Activated naive CD4-positive, alpha-beta T cell treated with anti-CD3 and anti-CD28 coated beads, Interleukin-2, amount 10 ng/mL, durations not matched to agents 7 days and 5 days (primary cell): Measurements from ENCODE around the gene CNOT3.
"Not testable (repeated sequence)": the region's sequence is repeated elsewhere in the genome, so short reads cannot be mapped to it uniquely, and the experiment has no call there.

Source experiments
- CTCF ChIA-PET: fragments of 350-600 bp; sonication (Branson Sonifier 250); formaldehyde crosslinking; loops from one replicate; lab custom pipeline; 2021; ENCODE audit warnings: antibody characterized with exemption; lab: Charles Lee
- DNase-seq: peaks from one replicate; pipeline ENCODE4 v3.0.0-alpha.2; 2020
- H3K27ac Mint-ChIP-seq: one replicate; pipeline ENCODE4 v1.8.0; 2021; ENCODE audit warnings: mild to moderate bottlenecking, moderate library complexity, mixed read lengths
- H3K27me3 Mint-ChIP-seq: one replicate; pipeline ENCODE4 v1.8.0; 2021; ENCODE audit warnings: mild to moderate bottlenecking, mixed read lengths
- H3K36me3 Mint-ChIP-seq: one replicate; pipeline ENCODE4 v1.8.0; 2021; ENCODE audit warnings: mixed read lengths
- H3K4me1 Mint-ChIP-seq: one replicate; pipeline ENCODE4 v1.8.0; 2021; ENCODE audit warnings: mixed read lengths
- H3K4me3 Mint-ChIP-seq: one replicate; pipeline ENCODE4 v1.8.0; 2021; ENCODE audit warnings: mild to moderate bottlenecking, moderate library complexity, mixed read lengths
- H3K9me3 Mint-ChIP-seq: one replicate; pipeline ENCODE4 v1.8.0; 2021; ENCODE audit warnings: mixed read lengths

Gene CNOT3

DNA sequence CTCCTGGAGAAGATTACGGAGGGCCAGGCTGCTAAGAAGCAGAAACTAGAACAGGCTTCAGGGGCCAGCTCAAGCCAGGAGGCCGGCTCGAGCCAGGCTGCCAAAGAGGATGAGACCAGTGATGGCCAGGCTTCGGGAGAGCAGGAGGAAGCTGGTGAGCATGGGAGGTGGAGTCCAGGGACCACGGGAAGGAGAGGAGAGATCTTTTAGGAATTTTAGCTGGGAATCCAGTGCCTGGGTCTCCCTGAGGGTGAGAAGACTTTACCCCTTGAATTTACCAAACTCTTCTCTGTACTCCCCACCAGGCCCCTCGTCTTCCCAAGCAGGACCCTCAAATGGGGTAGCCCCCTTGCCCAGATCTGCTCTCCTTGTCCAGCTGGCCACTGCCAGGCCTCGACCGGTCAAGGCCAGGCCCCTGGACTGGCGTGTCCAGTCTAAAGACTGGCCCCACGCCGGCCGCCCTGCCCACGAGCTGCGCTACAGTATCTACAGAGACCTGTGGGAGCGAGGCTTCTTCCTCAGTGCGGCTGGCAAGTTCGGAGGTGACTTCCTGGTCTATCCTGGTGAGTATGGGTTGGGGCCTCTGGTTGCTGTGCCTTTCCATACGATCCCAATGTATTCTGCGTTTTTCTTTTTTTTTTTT is 54.4 kb downstream of the CNOT3 start:
- H3K36me3 Mint-ChIP-seq, result peaks cover 18% of the 10 kb centered on the region
- CTCF ChIA-PET, result interaction anchor here (0.7 to 1.2 kb wide), 2 partner anchors 74 to 75 kb away, joined by 3 read pairs; no protein-coding TSS in a partner anchor

DNA sequence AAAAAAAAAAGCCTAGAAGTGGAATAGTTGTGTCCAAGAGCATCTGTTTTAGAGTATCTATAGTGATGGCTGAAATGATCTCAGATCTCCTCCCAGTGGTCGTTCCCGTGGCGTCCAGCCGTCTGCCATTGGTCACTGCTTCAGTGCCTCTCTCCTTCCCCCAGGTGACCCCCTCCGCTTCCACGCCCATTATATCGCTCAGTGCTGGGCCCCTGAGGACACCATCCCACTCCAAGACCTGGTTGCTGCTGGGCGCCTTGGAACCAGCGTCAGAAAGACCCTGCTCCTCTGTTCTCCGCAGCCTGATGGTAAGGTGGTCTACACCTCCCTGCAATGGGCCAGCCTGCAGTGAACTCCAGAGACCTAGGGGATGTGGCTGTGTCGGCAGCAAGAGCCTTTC is 55.4 kb downstream of the CNOT3 start:
- CTCF ChIA-PET, result interaction anchor here (0.7 kb wide), 1 partner anchor 74 kb away, joined by 3 read pairs; no protein-coding TSS in a partner anchor
- H3K36me3 Mint-ChIP-seq, result peaks cover 16% of the 10 kb centered on the region
- H3K27me3 Mint-ChIP-seq, result no peaks in the 10 kb centered on the region
- peaks cover 28% of the 10 kb centered on the region for H3K4me1 Mint-ChIP-seq
- DNase-seq, result no peak
- H3K9me3 Mint-ChIP-seq, result no peaks in the 10 kb centered on the region
- no peak overlapping the region for H3K27ac Mint-ChIP-seq
- H3K4me3 Mint-ChIP-seq, result peak overlapping the region; percentile 89

More for the DNA sequence above, 54.4 kb downstream of the CNOT3 start:
- peak overlapping the region; percentile 89 for H3K4me3 Mint-ChIP-seq
- no peak for DNase-seq
- peaks cover 39% of the 10 kb centered on the region for H3K4me1 Mint-ChIP-seq
- no peaks in the 10 kb centered on the region for H3K9me3 Mint-ChIP-seq
- H3K27ac Mint-ChIP-seq, result peak overlapping the region; percentile 88
- H3K27me3 Mint-ChIP-seq, result no peaks in the 10 kb centered on the region

DNA sequence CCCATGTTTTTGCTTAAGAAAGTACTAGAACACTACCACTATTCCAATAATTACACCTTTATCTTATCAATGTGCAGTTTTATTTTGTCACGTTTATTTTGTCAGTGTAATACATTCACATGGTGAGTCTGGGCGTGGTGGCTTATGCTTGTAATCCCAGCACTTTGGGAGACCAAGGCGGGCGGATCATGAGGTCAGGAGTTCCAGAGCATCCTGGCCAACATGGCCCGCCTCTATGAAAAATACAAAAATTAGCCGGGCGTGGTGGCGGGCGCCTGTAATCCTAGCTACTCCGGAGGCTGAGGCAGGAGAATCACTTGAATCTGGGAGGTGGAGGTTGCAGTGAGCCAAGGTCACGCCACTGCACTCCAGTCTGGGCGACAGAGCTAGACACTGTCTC is 56.9 kb downstream of the CNOT3 start:
- not testable (repeated sequence) for H3K4me3 Mint-ChIP-seq, H3K27ac Mint-ChIP-seq, H3K27me3 Mint-ChIP-seq, H3K9me3 Mint-ChIP-seq, DNase-seq
- CTCF ChIA-PET, result interaction anchor here (0.9 kb wide), 1 partner anchor 25 kb away, joined by 3 read pairs; no protein-coding TSS in a partner anchor
- peaks cover 25% of the 10 kb centered on the region for H3K4me1 Mint-ChIP-seq
- H3K36me3 Mint-ChIP-seq, result peaks cover 16% of the 10 kb centered on the region

DNA sequence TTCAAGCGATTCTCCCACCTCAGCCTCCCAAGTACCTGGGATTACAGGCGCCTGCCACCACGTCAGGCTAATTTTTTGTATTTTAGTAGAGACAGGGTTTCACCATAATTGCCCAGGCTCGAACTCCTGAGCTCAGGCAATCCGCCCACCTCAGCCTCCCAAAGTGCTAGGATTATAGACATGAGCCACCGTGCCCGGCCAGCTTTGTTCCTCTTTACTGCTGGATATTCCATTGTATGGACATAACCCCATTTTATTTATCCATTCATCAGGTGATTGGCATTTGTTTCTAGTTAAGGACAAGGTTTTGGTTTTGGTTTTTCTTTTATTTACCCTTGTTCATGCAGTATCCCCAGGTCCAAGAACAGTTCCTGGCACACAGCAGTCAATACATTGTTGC is 59.0 kb downstream of the CNOT3 start:
- H3K4me3 Mint-ChIP-seq, result no peak overlapping the region
- no peak overlapping the region for H3K27ac Mint-ChIP-seq
- H3K27me3 Mint-ChIP-seq, result no peaks in the 10 kb centered on the region
- CTCF ChIA-PET, result interaction anchor here (1.5 kb wide), 1 partner anchor 27 kb away, joined by 4 read pairs; no protein-coding TSS in a partner anchor
- H3K9me3 Mint-ChIP-seq, result no peaks in the 10 kb centered on the region
- peaks cover 24% of the 10 kb centered on the region for H3K36me3 Mint-ChIP-seq
- no peak for DNase-seq
- H3K4me1 Mint-ChIP-seq, result peaks cover 29% of the 10 kb centered on the region

DNA sequence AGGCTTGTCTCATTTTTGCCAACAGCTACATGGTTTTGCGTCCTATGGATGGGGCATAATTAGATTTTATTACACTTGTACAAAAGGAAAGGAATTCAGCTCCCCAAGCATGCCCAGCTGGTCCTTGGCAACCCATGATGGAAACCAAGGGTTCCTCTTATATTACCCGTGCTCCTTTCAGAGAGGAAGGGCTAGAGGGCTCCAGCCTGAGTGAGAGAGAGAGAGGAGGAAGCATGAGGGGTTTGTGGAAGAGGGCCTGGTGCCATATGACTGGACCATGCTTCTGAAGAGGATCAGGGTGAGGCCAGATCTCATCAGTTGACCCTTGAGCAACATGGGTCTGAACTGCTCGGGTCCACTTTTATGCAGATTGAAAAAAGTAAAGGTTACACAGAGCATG is 59.6 kb downstream of the CNOT3 start:
- Mint-ChIP-seq H3K36me3 (peaks cover 26% of the 10 kb centered on the region), H3K4me1 (peaks cover 29% of the 10 kb centered on the region), H3K27ac (no peak overlapping the region), H3K27me3 (no peaks in the 10 kb centered on the region), H3K4me3 (no peak overlapping the region), H3K9me3 (no peaks in the 10 kb centered on the region)
- CTCF ChIA-PET, result interaction anchor here (1.5 kb wide), 1 partner anchor 27 kb away, joined by 4 read pairs; no protein-coding TSS in a partner anchor
- no peak for DNase-seq

DNA sequence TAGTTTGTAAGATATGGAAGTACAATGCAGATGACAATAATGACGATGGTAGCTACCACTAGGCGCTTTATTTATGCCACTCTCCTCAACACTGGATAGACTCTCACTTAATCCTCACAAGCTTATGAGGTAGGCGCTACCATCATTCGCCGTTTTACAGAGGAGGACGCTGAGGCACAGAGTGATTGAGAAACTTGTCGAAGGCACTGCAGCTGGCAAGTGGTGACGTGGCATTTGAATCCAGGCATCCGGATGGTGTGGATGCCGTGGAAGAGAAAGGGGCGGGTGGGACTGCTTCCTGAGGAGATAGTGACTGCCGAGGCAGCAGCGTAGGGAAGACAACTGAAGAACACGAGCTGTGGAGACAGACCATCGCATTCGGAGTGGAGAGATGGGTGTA is 61.8 kb downstream of the CNOT3 start:
- peak overlapping the region; percentile 73 for H3K27ac Mint-ChIP-seq
- peak overlapping the region; percentile 98 for H3K4me3 Mint-ChIP-seq
- CTCF ChIA-PET, result no interaction called here
- H3K27me3 Mint-ChIP-seq, result no peaks in the 10 kb centered on the region
- no peaks in the 10 kb centered on the region for H3K9me3 Mint-ChIP-seq
- H3K36me3 Mint-ChIP-seq, result peaks cover 43% of the 10 kb centered on the region
- H3K4me1 Mint-ChIP-seq, result peaks cover 42% of the 10 kb centered on the region
- no peak for DNase-seq

DNA sequence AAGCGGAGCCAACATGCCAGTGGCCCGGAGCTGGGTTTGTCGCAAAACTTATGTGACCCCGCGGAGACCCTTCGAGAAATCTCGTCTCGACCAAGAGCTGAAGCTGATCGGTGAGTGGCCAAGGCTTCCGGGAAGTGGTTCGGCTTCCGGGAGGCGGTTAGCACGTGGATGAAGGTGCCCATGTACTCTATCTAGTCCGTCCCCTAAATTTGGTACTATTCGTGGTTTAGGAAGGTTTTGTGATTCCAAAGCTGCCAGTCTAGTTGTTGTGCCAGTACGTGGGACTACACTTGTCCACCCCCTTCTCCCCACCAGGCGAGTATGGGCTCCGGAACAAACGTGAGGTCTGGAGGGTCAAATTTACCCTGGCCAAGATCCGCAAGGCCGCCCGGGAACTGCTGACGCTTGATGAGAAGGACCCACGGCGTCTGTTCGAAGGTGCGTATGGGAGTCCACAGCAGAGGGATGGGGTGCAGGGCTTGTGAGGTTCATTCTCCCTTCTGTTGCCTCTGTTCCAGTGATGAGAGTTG is 63.7 kb downstream of the CNOT3 start:
- peaks cover 58% of the 10 kb centered on the region for H3K4me1 Mint-ChIP-seq
- CTCF ChIA-PET, result no interaction called here
- H3K27me3 Mint-ChIP-seq, result no peaks in the 10 kb centered on the region

DNA sequence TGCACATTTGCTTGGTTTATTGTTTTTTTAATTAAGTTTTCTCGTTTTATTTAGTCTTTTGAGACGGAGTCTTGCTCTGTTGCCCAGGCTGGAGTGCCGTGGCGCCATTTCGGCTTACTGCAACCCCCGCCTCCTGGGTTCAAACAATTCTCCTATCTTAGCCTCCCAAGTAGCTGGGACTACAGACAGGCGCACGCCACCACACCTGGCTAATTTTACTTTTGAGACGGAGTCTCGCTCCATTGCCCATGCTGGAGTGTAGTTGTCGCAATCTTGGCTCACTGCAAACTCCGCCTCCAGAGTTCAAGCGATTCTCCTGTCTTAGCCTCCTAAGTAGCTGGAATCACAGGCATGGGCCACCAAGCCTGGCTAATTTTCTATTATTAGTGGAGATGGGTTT is 64.4 kb downstream of the CNOT3 start:
- H3K4me1 Mint-ChIP-seq, result peaks cover 65% of the 10 kb centered on the region
- peak overlapping the region; percentile 98 for H3K27ac Mint-ChIP-seq
- H3K27me3 Mint-ChIP-seq, result no peaks in the 10 kb centered on the region
- H3K9me3 Mint-ChIP-seq, result no peaks in the 10 kb centered on the region
- peaks cover 62% of the 10 kb centered on the region for H3K36me3 Mint-ChIP-seq
- DNase-seq, result no peak
- CTCF ChIA-PET, result no interaction called here
- H3K4me3 Mint-ChIP-seq, result peak overlapping the region; percentile 98

More for the DNA sequence above, 63.7 kb downstream of the CNOT3 start:
- peak overlapping the region; percentile 98 for H3K27ac Mint-ChIP-seq
- H3K9me3 Mint-ChIP-seq, result no peaks in the 10 kb centered on the region
- peaks cover 54% of the 10 kb centered on the region for H3K36me3 Mint-ChIP-seq
- H3K4me3 Mint-ChIP-seq, result peak overlapping the region; percentile 98
- DNase-seq, result no peak

DNA sequence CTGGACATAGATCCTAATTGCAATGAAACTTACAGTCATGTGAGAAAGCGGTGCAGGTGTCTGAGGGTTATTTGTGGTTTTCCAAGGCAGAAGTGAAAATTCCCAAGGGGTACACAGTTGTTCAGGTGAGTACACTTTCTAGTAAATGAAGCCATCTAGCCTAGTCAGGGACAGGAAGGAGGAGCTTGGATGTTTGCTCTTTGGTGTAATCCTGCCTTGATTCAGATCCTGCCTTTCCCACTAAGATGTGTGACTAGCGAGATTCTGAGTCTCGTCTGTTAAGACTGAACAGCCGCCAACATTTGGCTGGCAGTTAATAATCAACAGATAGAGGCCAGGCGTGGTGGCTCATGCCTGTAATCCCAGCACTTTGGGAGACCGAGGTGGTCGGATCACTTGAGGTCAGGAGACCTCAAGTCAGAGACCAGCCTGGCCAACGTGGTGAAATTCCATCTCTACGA is 65.6 kb downstream of the CNOT3 start:
- CTCF ChIA-PET, result no interaction called here
- peaks cover 77% of the 10 kb centered on the region for H3K4me1 Mint-ChIP-seq
- no peak for DNase-seq
- peak overlapping the region; percentile 33 for H3K27ac Mint-ChIP-seq
- peak overlapping the region; percentile 98 for H3K4me3 Mint-ChIP-seq
- peaks cover 72% of the 10 kb centered on the region for H3K36me3 Mint-ChIP-seq
- H3K9me3 Mint-ChIP-seq, result no peaks in the 10 kb centered on the region
- H3K27me3 Mint-ChIP-seq, result no peaks in the 10 kb centered on the region

DNA sequence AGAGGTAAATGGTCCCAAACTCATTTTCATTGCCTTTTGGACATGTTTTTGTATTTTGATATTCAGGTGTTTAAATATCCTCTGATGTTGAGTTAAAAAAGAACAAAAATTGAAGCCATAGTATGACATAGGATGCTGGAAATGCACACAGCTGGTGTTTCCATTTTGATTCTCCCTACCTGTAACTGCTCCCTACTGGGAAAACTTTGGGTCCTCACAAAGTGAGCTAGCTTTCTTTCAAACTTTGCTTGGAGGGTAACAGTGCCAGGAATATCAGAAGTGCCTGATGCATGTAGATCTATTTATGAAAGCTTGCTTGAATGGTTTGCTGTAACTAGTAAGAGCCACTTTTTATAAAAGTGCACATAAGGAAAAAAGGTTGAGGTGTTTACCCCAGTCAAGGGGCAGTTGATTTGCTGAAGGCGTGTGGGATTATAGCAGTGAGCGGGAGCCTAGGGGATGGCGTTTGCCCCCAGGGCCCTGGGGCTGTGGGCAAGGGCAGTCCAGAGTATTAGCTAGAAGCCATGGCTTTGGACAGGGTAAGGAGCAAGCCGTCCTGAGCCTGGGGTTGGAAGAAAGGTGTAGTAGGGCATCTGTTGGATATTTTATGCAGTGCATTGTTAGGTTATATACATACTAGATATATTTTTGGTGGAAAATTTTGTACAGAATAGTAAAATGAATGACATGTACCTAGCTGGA is 67.4 kb downstream of the CNOT3 start:
- CTCF ChIA-PET, result no interaction called here
- no peak for DNase-seq
- Mint-ChIP-seq H3K27ac (no peak overlapping the region), H3K4me1 (peaks cover 88% of the 10 kb centered on the region), H3K27me3 (no peaks in the 10 kb centered on the region), H3K4me3 (peak overlapping the region; percentile 18), H3K36me3 (peaks cover 78% of the 10 kb centered on the region), H3K9me3 (no peaks in the 10 kb centered on the region)
